Endothelial cell of umbilical vein (primary cell): Measurements from ENCODE around the gene PWP1. TPM values are rescaled to one million over a fixed set of nuclear protein-coding genes. Genes with fewer than 3 reads are reported as not detected.

Source experiments
- BruUV-seq: library from RNA; stranded (reverse); fragments of 400-500 nt; replicated peaks from 2 replicates; lab custom pipeline; 2021; lab: Mats Ljungman, UMichigan
- CTCF ChIA-PET: fragments of 300-600, 350-600 bp; sonication (Branson Sonifier 250); formaldehyde crosslinking; loops from one replicate; lab custom pipeline; 2021; ENCODE audit warnings: antibody characterized with exemption, inconsistent platforms; lab: Charles Lee
- POLR2A ChIA-PET: fragments of 300-600, 350-600 bp; sonication (Branson Sonifier 250); formaldehyde crosslinking; loops from one replicate; lab custom pipeline; 2021; ENCODE audit warnings: antibody characterized with exemption, inconsistent platforms; lab: Charles Lee
- DNase-seq: peaks from one replicate; pipeline ENCODE4 v3.0.0-alpha.2; 2011; ENCODE audit warnings: low read depth, low spot score
- FAIRE-seq: peaks from 2 replicates; lab custom pipeline; 2011; peaks lifted over from hg19 to GRCh38; lab: Jason Lieb, UNC
- H2AFZ ChIP-seq: 2 replicates; pipeline ENCODE4 v1.6.0; 2012; ENCODE audit warnings: low read depth, low read length, control low read depth, inconsistent platforms
- H3K27ac ChIP-seq: 2 replicates; pipeline ENCODE4 v1.5.1; 2011; ENCODE audit warnings: low read depth, mild to moderate bottlenecking, control low read depth, low read length, moderate library complexity; ENCODE audit not compliant: insufficient read depth
- H3K27me3 ChIP-seq, 2 experiments: 2 replicates each; pipeline versions ENCODE4 v1.6.0 to v1.6.1; 2011; ENCODE audit warnings: low read length in 2 of 2, mixed read lengths in 1 of 2; ENCODE audit not compliant: control insufficient read depth in 2 of 2, insufficient read depth in 2 of 2
- H3K36me3 ChIP-seq, 2 experiments: 2 replicates in 1 of 2; 3 replicates in 1 of 2; pipeline ENCODE4 v1.5.1; 2011; ENCODE audit warnings: low read length in 2 of 2, mild to moderate bottlenecking in 1 of 2, moderate library complexity in 1 of 2; ENCODE audit not compliant: control insufficient read depth in 2 of 2, insufficient read depth in 2 of 2; ENCODE audit errors: extremely low read depth in 1 of 2
- H3K4me1 ChIP-seq: 3 replicates; pipeline ENCODE4 v1.5.1; 2011; ENCODE audit warnings: mild to moderate bottlenecking, low read length; ENCODE audit not compliant: control insufficient read depth, insufficient read depth; ENCODE audit errors: extremely low read depth
- H3K4me2 ChIP-seq: 2 replicates; pipeline ENCODE4 v1.6.1; 2011; ENCODE audit warnings: low read length, control low read depth, mixed read lengths; ENCODE audit not compliant: insufficient read depth
- H3K4me3 ChIP-seq, 3 experiments: fragments of 200-600 bp in 1 of 3; sonication (generic), shearing (Covaris generic) in 1 of 3; replicated peaks in 1 of 3; 2 replicates each; pipeline ENCODE4 v1.5.1; 2011 to 2016; ENCODE audit warnings: control low read depth in 3 of 3, low read length in 3 of 3, mild to moderate bottlenecking in 2 of 3, inconsistent platforms in 1 of 3, low read depth in 1 of 3, moderate library complexity in 1 of 3; ENCODE audit not compliant: insufficient read depth in 1 of 3
- H3K79me2 ChIP-seq: 2 replicates; pipeline ENCODE4 v1.6.0; 2012; ENCODE audit warnings: low read length, inconsistent platforms; ENCODE audit not compliant: control insufficient read depth, insufficient read depth
- H3K9ac ChIP-seq: replicated peaks from 2 replicates; pipeline ENCODE3; 2011; ENCODE audit warnings: low read length, control low read depth; ENCODE audit not compliant: insufficient read depth; ENCODE audit errors: extremely low read depth
- H3K9me1 ChIP-seq: replicated peaks from 3 replicates; pipeline ENCODE4 v1.6.0; 2011; ENCODE audit warnings: mild to moderate bottlenecking, low read length; ENCODE audit not compliant: control insufficient read depth, insufficient read depth; ENCODE audit errors: extremely low read depth
- H3K9me3 ChIP-seq: replicated peaks from 2 replicates; pipeline ENCODE4 v1.5.1; 2012; ENCODE audit warnings: low read length, inconsistent platforms; ENCODE audit not compliant: control insufficient read depth, insufficient read depth
- H4K20me1 ChIP-seq: replicated peaks from 2 replicates; pipeline ENCODE3; 2011; ENCODE audit warnings: mild to moderate bottlenecking, low read length; ENCODE audit not compliant: control insufficient read depth, insufficient read depth; ENCODE audit errors: extremely low read depth
- CTCF ChIP-seq, 2 donors: IDR thresholded peaks; 1 replicate in 1 of 2; 2 replicates in 1 of 2; pipeline ENCODE4 v1.5.1; 2011; ENCODE audit warnings: low read length in 2 of 2, mild to moderate bottlenecking in 2 of 2, moderate library complexity in 2 of 2, control low read depth in 1 of 2, inconsistent platforms in 1 of 2, low read depth in 1 of 2; ENCODE audit not compliant: insufficient read depth in 1 of 2; ENCODE audit errors: extremely low read depth in 1 of 2
- EZH2 ChIP-seq: IDR thresholded peaks from 2 replicates; pipeline ENCODE4 v1.6.1; 2012; ENCODE audit warnings: borderline replicate concordance, low read depth, mild to moderate bottlenecking, moderate library complexity, low read length, inconsistent platforms; ENCODE audit not compliant: severe bottlenecking
- FOS ChIP-seq: IDR thresholded peaks from 2 replicates; pipeline ENCODE4 v1.6.1; 2011; ENCODE audit warnings: mild to moderate bottlenecking, low read length, moderate library complexity, borderline replicate concordance; ENCODE audit not compliant: insufficient read depth
- JUN ChIP-seq: IDR thresholded peaks from 2 replicates; pipeline ENCODE4 v1.6.1; 2011; ENCODE audit warnings: borderline replicate concordance, low read depth; ENCODE audit not compliant: insufficient read length, insufficient read depth
- MAX ChIP-seq: IDR thresholded peaks from 2 replicates; pipeline ENCODE4 v1.6.1; 2011; ENCODE audit not compliant: insufficient read depth, insufficient read length
- MYC ChIP-seq: IDR thresholded peaks from one replicate; pipeline ENCODE4 v1.6.1; 2011; ENCODE audit warnings: mild to moderate bottlenecking, low read depth, low read length
- POLR2A ChIP-seq: IDR thresholded peaks from 2 replicates; pipeline ENCODE4 v1.6.1; 2012; ENCODE audit warnings: low read depth, mild to moderate bottlenecking, control low read depth, low read length
- POLR2AphosphoS5 ChIP-seq: IDR thresholded peaks from 2 replicates; pipeline ENCODE4 v1.6.1; 2012; ENCODE audit warnings: low read depth, mild to moderate bottlenecking, control low read depth, low read length, moderate library complexity; ENCODE audit not compliant: insufficient read depth
- dilution Hi-C: fragments of 300-500 bp; cut with MboI; formaldehyde crosslinking; loops from one replicate; pipeline ENCODE4 v1.15.0; 2019; ENCODE audit warnings: low sequenced_read_pairs; ENCODE audit not compliant: extremely low pct_ligation_motif_present
- intact Hi-C: fragments of 100-400 bp; cut with micrococcal nuclease; formaldehyde crosslinking; loops from one replicate; pipeline ENCODE4 v1.10.0; 2022
- polyA plus RNA-seq, 4 experiments: library from polyadenylated mRNA; depleted of rRNA in 3 of 4; stranded (reverse) in 3 of 4; unstranded in 1 of 4; fragments of >200 nt; gene quantifications; 2 replicates each; pipeline versions ENCODE4 v1.2.1 to v1.2.3, GENCODE V29; 2011 to 2012; ENCODE audit warnings: missing spikeins in 1 of 4
- total RNA-seq: library from RNA; stranded (reverse); gene quantifications from 2 replicates; pipeline ENCODE4 v1.2.3, GENCODE V29; 2021

PWP1 gene
- total and polyA plus RNA-seq, 2 donors (not counting 3 experiments of a cell fraction or from before 2014, with no cell fraction given) = 70.8 to 154 TPM

GRCh38 chr12:107656302-107656701, 29.3 kb upstream of the PWP1 start:
- Histone ChIP-seq H3K4me3 (no peak overlapping the region), H2AFZ (no peak overlapping the region), H3K79me2 (no peaks in the 10 kb centered on the region), H3K9ac (no peak overlapping the region), H4K20me1 (no peaks in the 10 kb centered on the region), H3K27me3 (no peaks in the 10 kb centered on the region), H3K4me1 (no peaks in the 10 kb centered on the region), H3K4me2 (no peak overlapping the region), H3K27ac (no peak overlapping the region), H3K9me3 (no peaks in the 10 kb centered on the region), H3K36me3 (no peaks in the 10 kb centered on the region), H3K9me1 (no peaks in the 10 kb centered on the region)
- intact Hi-C loops = no loop called here
- TF ChIP-seq CTCF (IDR thresholded peaks at IDR 0.05; ENCODE audit: extremely low read depth in 1 of 2, insufficient read depth in 1 of 2, low read depth in 1 of 2, low read length in 2 of 2) = no peak
- no peak for TF ChIP-seq MYC
- no peak for TF ChIP-seq EZH2
- no peak for TF ChIP-seq JUN
- no peak for TF ChIP-seq MAX
- no peak for TF ChIP-seq POLR2A
- no peak for TF ChIP-seq POLR2AphosphoS5
- no peak for TF ChIP-seq FOS
- CTCF ChIA-PET = interaction anchor here (1.4 to 2.6 kb wide), 5 partner anchors 9 to 229 kb away, joined by 3 to 9 read pairs (median 5); no protein-coding TSS in a partner anchor
- DNase-seq (no peak), FAIRE-seq (no peak)
- dilution Hi-C loops = no loop called here
- POLR2A ChIA-PET = no interaction called here
- no TSS peak for BruUV-seq
